Esophagus squamous epithelium (tissue), 5 donors: Measurements from ENCODE around the gene MCM9. TPM values are rescaled to one million over a fixed set of nuclear protein-coding genes. Genes with fewer than 3 reads are reported as not detected.

Experiments used
- DNase-seq: peaks from one replicate; lab custom pipeline; 2025; lab: John Stamatoyannopoulos, UW
- H3K27ac ChIP-seq, 4 donors: fragments of 200-600 bp; sonication (generic); one replicate each; pipeline ENCODE4 v1.5.1; 2016 to 2019; ENCODE audit warnings: mild to moderate bottlenecking in 1 of 4
- H3K27me3 ChIP-seq, 4 donors: fragments of 200-600 bp; sonication (generic); 1 replicate in 3 of 4; 2 replicates in 1 of 4; pipeline versions ENCODE4 v1.5.1 to v1.6.0; 2017 to 2021; ENCODE audit warnings: antibody characterized with exemption in 1 of 4
- H3K36me3 ChIP-seq, 3 donors: fragments of 200-600 bp; sonication (generic); one replicate each; pipeline ENCODE4 v1.5.1; 2016 to 2019
- H3K4me1 ChIP-seq, 3 donors: fragments of 200-600 bp; sonication (generic); one replicate each; pipeline ENCODE4 v1.5.1; 2017 to 2019
- H3K4me3 ChIP-seq, 4 donors: fragments of 200-600 bp; sonication (generic); 1 replicate in 3 of 4; 2 replicates in 1 of 4; pipeline ENCODE4 v1.5.1; 2016 to 2019; ENCODE audit warnings: mild to moderate bottlenecking in 2 of 4, moderate library complexity in 1 of 4
- H3K9me3 ChIP-seq, 3 donors: fragments of 200-600 bp; sonication (generic); one replicate each; pipeline ENCODE4 v1.5.1; 2016 to 2019
- CTCF ChIP-seq, 6 experiments: fragments of 450-650 bp in 4 of 6; fragments of 200-600 bp in 2 of 6; sonication (generic) in 2 of 6; IDR thresholded peaks; one replicate each; pipeline ENCODE4 v1.5.1; 2016 to 2019; ENCODE audit warnings: antibody characterized with exemption in 6 of 6, mild to moderate bottlenecking in 4 of 6, moderate library complexity in 4 of 6
- POLR2A ChIP-seq, 4 donors: fragments of 450-650 bp; IDR thresholded peaks; one replicate each; pipeline ENCODE4 v1.6.1; 2017; ENCODE audit warnings: antibody characterized with exemption in 4 of 4, mild to moderate bottlenecking in 4 of 4, moderate library complexity in 3 of 4
- WGBS, 2 donors: methylation state at CpG; one replicate each; pipeline ENCODE4 v1.1.5; 2018; 5-methylcytosine and 5-hydroxymethylcytosine counted together
- intact Hi-C: fragments of 100-400 bp; cut with DNase I; formaldehyde crosslinking; loops from one replicate; pipeline ENCODE4 v1.15.0; 2022
- total RNA-seq, 4 donors: library from RNA; depleted of rRNA; stranded (reverse); fragments of >200 nt; gene quantifications; one replicate each; pipeline ENCODE4 v1.1.0, GENCODE V29; 2016
- donor health status: DM: yes; HTN: yes; CAD: no.

The MCM9 gene
- total RNA-seq, 4 donors from 2014 or later: 11.1 to 22.3 (median 15.1) TPM

DNA sequence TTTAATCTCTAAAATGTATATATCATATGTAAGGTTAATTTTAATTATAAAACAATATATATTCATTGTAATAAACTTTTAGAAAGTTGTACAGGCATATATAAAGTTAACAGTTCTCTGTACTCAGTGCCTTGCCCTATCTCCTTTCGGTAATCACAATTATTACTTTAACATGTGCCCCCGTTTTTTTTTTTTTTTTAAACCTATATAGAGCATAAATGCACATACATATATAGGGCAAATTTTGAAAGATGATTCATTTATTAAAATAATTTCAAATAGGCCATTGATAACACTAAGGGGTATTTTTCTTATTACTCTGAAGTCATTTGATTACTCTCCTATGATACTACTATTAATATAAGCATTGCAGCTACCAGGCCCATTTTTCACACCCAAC, 39.1 kb downstream of the MCM9 start:
- 34 to 36% methylated on average over 2 of the region's 2 CpGs for WGBS, 2 donors
- TF ChIP-seq CTCF (IDR thresholded peaks at IDR 0.05) (no peak), POLR2A (IDR thresholded peaks at IDR 0.05) (no peak)
- no peaks in the 10 kb centered on the region for H3K27me3 ChIP-seq
- H3K4me3 ChIP-seq: peak overlapping the region in 3 of 4 donors; percentile 82 to 92 (median 89)
- no peaks in the 10 kb centered on the region for H3K9me3 ChIP-seq
- peak overlapping the region in 3 of 4 donors; percentile 96 to 98 (median 97) for H3K27ac ChIP-seq
- no peak for DNase-seq
- peaks cover 0 to 26% (median 0%) of the 10 kb centered on the region in 3 donors for H3K36me3 ChIP-seq
- intact Hi-C loops: no loop called here
- peaks cover 0 to 66% (median 11%) of the 10 kb centered on the region in 3 donors for H3K4me1 ChIP-seq

- WGBS, 2 donors: 0% methylated on average over 4 to 8 of the region's 11 CpGs
- Histone ChIP-seq H3K27me3 (no peaks in the 10 kb centered on the region), H3K4me1 (peaks cover 0 to 60% (median 11%) of the 10 kb centered on the region in 3 donors), H3K9me3 (no peaks in the 10 kb centered on the region), H3K27ac (peak overlapping the region; percentile 96 to 99 (median 98)), H3K36me3 (peaks cover 0 to 22% (median 0%) of the 10 kb centered on the region in 3 donors), H3K4me3 (peak overlapping the region; percentile 82 to 92 (median 90))
- intact Hi-C loops: no loop called here
- no peak for DNase-seq
- TF ChIP-seq CTCF (IDR thresholded peaks at IDR 0.05): no peak
Observed at GRCh38 chr6:118895261-118895560, 39.7 kb downstream of the MCM9 start.

GRCh38 chr6:118894425-118895260, 40.3 kb downstream of the MCM9 start:
- intact Hi-C loops: no loop called here
- Histone ChIP-seq H3K36me3 (peaks cover 0 to 16% (median 0%) of the 10 kb centered on the region in 3 donors), H3K27ac (peak overlapping the region; percentile 96 to 99 (median 98)), H3K9me3 (no peaks in the 10 kb centered on the region), H3K27me3 (no peaks in the 10 kb centered on the region), H3K4me1 (peaks cover 0 to 57% (median 11%) of the 10 kb centered on the region in 3 donors), H3K4me3 (peak overlapping the region; percentile 82 to 92 (median 90))
- 0% methylated on average over 6 to 36 of the region's 102 CpGs for WGBS, 2 donors
- TF ChIP-seq POLR2A (IDR thresholded peaks at IDR 0.05) (peak in 1 of 4 donors; percentile 51), CTCF (IDR thresholded peaks at IDR 0.05) (peak in 3 of 6 experiments; percentile 2 to 33 (median 18))
- DNase-seq: peak; percentile 9

DNA sequence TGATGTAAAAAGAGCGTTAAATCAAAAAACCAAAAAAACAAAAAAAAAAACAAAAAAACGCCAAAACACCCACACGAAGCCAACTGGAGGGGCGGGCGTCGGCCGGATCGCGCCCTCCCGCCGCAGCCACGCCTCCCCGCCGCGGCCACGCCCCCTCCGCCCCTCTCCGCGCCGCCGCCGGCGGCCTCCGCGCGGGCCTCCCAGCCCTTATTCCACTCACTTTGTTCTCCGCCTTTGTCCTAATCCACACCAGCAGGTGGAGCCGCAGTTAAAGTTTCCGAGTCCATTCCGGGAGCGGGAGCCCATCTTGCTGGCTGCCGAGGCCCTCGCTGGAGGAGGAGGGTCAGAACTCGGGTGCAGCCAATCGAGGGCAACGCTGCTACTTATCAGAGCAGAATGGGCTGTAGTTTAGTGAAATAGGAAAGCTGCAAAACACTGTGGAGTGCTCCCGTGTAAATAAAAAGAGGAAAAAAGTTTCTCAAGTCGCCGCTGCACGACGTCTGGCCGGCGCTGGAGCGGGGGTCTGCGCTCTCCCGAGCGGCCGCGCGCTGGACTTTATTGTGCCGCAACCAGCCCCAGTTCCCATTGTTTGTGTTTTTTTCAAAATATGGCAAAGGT, 41.0 kb downstream of the MCM9 start, which contains the start of gene ASF1A:
Gene ASF1A (plus strand): TSS at position 346 of the 618 bp plus-strand sequence. CDS start 262 bp downstream, at position 608.
- DNase-seq: peak; percentile 93
- peaks cover 0 to 10% (median 0%) of the 10 kb centered on the region in 3 donors for H3K36me3 ChIP-seq
- intact Hi-C loops: no loop called here
- no peaks in the 10 kb centered on the region for H3K9me3 ChIP-seq
- H3K4me1 ChIP-seq: peaks cover 0 to 53% (median 11%) of the 10 kb centered on the region in 3 donors
- TF ChIP-seq POLR2A (IDR thresholded peaks at IDR 0.05): peak in 3 of 4 donors; percentile 66 to 86 (median 80)
- TF ChIP-seq CTCF (IDR thresholded peaks at IDR 0.05): peak; percentile 29 to 77 (median 64)
- no peaks in the 10 kb centered on the region for H3K27me3 ChIP-seq
- peak within 1 kb of the TSS; percentile 82 to 92 (median 90) for H3K4me3 ChIP-seq
- 0 to 1% methylated on average over 24 to 46 of the region's 51 CpGs for WGBS, 2 donors
- peak within 1 kb of the TSS; percentile 96 to 99 (median 98) for H3K27ac ChIP-seq
